Stimulated activated CD4-positive, alpha-beta T cell treated with anti-CD3 and anti-CD28 coated beads, Interleukin-4, amount 100 ng/mL, for 1 hour (primary cell): ENCODE results near the gene SRPK1.
"Not testable (repeated sequence)": the region's sequence is repeated elsewhere in the genome, so short reads cannot be mapped to it uniquely, and the experiment has no call there.

Source experiments
- DNase-seq: peaks from one replicate; pipeline ENCODE4 v3.0.0-alpha.2; 2020

Gene SRPK1

GRCh38 chr6:35929601-35930000 is 8.7 kb upstream of the SRPK1 start:
- no peak for DNase-seq

- no peak for DNase-seq
Observed at GRCh38 chr6:35926509-35927215, 5.8 kb upstream of the SRPK1 start.

DNA sequence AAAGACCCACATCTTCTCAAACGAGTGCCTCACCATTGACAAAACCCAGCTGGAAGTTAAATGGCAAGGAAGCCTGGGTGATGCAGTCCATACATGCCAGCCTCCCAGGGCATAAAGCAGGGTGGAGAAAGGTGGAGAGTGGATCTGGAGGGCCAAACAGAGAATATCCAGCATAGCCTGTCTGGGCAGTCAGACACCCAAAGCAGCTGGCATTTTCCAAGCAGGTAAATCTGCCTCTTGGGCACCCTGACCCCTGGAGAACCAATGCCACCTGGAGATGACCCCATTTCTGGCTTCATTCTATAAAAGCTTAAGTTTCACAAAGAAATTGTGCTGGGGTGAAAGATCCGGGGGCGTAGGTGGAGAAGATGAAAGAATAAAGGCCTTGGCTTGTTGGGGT is 5.1 kb upstream of the SRPK1 start:
- no peak for DNase-seq

GRCh38 chr6:35924146-35924545 is 3.2 kb upstream of the SRPK1 start:
- no peak for DNase-seq

GRCh38 chr6:35922139-35922554 is 1.2 kb upstream of the SRPK1 start:
- no peak for DNase-seq

GRCh38 chr6:35919827-35920751 is 809 bp downstream of the SRPK1 start:
- DNase-seq = peak; percentile 52

DNA sequence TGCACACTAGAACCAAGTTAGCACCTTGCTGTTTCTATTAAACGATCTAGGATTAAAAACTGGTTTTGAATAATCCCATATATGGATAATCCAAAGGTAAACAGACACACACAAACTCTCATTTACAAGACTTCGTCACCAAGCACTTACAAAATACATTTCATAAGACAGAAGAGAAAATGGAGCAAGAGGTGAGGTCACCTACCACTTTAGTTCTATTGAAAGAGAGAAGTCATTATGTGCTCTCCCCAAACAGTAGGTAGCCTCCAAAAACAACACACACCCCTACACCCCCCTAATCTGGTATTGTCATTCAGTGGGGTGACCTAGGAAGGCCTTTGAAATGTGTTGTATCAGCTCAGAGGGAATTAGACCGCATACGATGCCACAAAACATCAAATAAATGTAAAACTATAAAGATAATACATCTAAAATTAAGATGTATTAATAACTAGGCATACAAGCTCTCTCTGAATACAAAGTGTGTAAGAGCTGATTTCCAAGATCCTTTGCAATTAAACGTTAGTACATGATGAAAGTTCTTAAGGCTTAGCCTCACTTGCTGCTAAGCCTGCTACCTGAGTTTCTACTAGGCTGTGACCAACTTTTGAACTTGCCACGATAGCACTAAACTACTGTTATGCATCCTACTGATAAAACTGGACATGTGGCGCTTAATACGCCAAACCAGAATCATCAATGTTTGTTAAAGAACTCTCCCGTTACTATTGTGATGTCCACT is 1.6 kb downstream of the SRPK1 start:
- DNase-seq = no peak

DNA sequence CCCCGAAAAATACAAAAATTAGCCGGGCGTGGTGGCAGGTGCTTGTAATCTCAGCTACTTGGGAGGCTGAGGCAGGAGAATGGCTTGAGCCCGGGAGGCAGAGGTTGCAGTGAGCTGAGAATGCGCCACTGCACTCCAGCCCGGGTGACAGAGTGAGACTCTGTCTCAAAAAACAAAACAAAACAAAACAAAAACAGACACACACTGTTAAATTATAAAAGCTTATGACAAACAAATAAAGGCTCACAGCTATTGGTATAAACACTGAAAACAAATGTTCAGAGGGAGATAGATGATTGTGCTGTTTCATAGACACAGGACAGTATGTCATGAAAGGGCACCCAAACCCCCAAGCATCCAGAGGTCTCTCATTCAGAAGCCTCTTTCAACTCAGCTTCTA is 4.0 kb downstream of the SRPK1 start:
- DNase-seq = not testable (repeated sequence)

DNA sequence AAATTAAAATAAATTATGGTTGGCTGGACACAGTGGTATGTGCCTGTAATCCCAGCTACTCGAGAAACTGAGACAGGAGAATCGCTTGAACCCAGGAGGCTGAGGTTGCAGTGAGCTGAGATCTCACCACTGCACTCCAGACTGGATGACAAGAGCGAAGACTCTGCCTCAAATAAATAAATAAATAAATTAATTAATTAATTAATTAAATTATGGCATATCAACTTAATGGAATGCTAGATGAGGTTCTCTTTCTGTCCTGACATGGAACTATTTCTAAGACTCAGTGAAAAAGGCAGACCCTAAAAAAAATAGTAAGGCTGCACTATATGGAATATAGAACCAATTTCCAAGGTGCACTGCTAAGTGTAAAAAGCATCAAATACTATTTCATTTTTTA is 4.8 kb downstream of the SRPK1 start:
- no peak for DNase-seq

- DNase-seq = no peak
Observed at GRCh38 chr6:35914536-35914935, 6.4 kb downstream of the SRPK1 start.

DNA sequence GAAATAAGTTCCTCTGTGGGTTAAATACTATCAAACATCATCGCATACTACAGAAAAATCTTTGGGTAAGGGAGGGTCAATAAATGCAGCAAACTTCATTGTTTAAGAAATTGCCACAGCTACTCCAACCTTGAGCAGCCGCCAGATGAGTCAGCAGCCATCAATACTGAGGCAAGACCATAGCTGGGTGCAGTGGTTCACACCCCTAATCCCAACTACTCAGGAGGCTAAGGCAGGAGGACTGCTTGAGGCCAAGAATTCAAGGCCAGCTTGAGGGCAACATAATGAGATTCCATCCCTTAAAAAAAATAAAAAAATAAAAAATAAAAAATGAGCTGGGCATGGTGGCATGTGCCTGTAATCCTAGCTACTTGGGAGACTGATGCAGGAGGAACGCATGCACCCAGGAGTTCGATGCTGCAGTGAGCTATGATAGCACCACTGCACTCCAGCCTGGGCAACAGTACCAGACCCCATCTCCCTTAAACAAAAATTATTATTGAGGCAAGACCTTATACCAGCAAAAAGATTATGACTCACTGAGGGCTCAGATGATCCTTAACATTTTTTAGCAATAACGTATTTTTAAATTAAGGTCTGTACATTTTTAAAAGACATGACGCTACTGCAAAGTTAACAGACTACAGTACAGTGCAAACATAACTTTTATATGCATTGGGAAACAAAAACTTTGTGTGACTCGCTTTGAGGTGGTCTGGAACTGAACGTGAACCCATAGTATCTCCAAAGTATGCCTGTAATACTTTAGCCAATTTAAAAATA is 8.8 kb downstream of the SRPK1 start:
- DNase-seq = no peak

DNA sequence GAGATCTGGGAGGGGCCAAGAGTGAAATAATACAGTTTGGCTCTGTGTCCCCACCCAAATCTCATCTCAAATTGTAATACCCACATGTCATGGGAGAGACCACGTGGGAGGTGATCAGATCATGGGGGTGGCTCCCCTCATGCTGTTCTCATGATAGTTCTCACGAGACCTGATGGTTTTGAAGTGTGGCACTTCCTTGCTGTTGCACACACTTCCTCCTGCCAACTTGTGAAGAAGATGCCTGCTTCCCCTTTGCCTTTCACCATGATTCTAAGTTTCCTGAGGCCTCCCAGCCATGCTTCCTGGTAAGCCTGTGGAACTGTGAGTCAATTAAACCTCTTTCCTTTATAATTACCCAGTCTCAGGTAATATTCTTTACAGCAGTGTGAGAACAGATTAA is 11.3 kb downstream of the SRPK1 start:
- not testable (repeated sequence) for DNase-seq

DNA sequence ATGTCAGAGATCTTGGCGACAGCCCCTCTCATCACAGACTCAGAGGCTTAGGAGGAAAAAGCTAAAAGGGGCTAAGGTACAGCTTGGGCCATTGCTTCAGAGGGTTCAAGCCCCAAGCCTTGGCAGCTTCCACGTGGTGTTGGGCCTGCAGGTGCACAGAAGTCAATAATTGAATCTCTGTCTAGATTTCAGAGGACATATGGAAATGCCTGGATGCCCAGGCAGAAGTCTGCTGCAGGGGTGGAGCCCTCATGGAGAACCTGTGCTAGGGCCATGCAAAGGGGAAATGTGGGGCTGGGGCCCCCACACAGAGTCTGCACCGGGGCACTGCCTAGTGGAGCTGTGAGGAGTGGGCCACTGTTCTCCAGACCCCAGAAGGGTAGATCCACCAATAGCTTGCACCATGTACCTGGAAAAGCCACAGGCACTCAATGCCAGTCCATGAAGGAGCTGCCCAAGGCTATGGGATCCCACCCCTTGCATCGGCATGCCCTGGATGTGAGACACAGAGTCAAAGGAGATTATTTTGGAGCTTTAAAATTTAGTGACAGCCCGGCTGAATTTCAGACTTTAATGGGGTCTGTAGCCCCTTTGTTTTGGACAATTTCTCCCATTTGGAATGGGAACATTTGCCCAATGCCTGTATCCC is 12.0 kb downstream of the SRPK1 start:
- DNase-seq = not testable (repeated sequence)

DNA sequence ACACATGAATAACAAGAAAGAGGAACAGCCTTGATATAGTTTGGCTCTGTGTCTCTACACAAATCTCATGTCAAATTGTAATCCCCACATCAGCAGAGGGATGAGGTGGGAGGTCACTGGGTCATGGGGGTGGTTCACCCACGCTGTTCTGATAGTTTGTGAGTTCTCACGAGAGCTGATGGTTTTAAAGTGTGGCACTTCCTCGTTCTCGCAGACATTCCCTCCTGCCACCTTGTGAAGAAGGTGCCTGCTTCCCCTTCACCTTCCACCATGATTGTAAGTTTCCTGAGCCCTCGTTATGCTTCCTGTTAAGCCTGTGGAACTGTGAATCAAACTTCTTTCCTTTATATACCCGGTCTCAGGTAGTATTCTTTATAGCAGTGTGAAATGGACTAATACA is 13.1 kb downstream of the SRPK1 start:
- DNase-seq = no peak

GRCh38 chr6:35906499-35906846 is 14.4 kb downstream of the SRPK1 start:
- DNase-seq = no peak

GRCh38 chr6:35905841-35906498 is 14.9 kb downstream of the SRPK1 start:
- no peak for DNase-seq

GRCh38 chr6:35905141-35905785 is 15.6 kb downstream of the SRPK1 start:
- no peak for DNase-seq

- DNase-seq = no peak
Observed at GRCh38 chr6:35903679-35904078, 17.2 kb downstream of the SRPK1 start.

GRCh38 chr6:35900448-35900847 is 20.4 kb downstream of the SRPK1 start:
- no peak for DNase-seq

DNA sequence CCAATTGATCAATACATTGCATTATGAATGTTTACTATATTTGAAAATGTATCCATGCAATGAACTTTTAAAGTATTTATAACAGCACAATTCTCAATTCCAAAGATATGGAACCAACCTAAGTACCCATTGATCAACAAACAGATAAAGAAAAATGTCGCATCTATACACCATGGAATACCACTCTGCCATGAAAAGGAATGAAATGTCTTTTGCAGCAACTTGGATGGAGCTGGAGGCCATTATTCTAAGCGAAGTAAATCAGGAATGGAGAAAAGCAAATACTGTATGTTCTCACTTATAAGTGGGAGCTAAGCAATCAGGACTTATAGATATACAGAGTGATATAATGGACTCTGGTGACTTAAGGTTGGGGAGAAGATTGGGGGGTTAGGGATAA is 22.9 kb downstream of the SRPK1 start:
- DNase-seq = no peak

DNA sequence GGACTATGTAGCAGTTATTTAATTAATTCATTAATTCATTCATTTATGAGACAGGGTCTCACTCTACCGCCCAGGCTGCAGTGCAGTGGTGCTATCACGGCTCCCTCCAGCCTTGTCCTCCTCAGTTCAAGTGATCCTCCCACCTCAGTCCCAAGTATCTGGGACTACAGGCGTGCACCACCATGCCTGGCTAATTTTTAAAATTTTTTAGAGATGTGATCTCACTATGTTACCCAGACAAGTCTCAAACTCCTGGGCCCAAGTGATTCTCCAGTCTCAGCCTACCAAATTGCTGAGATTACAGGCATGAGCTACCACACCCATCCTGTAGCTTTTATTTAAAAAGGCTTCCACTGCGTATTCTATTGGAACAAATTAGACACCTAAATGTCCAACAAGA is 23.4 kb downstream of the SRPK1 start:
- DNase-seq = no peak
